KMS-11 (cell line): ENCODE measurements around the gene LZIC.
"Not testable (repeated sequence)": the region's sequence is repeated elsewhere in the genome, so short reads cannot be mapped to it uniquely, and the experiment has no call there.

ENCODE experiments used
- H2AFZ ChIP-seq: fragments of 200-600 bp; sonication (generic); 2 replicates; pipeline ENCODE4 v1.6.1; 2016; ENCODE audit warnings: antibody characterized with exemption, mixed run types, low read depth
- H3K27ac ChIP-seq: fragments of 200-600 bp; sonication (generic); 2 replicates; pipeline ENCODE4 v1.6.1; 2016; ENCODE audit warnings: mild to moderate bottlenecking, mixed run types
- H3K27me3 ChIP-seq: fragments of 200-600 bp; sonication (generic); 2 replicates; pipeline ENCODE4 v1.6.1; 2017; ENCODE audit warnings: mild to moderate bottlenecking, low read depth, mixed run types, moderate library complexity; ENCODE audit not compliant: insufficient read depth
- H3K36me3 ChIP-seq: fragments of 200-600 bp; sonication (generic); 2 replicates; pipeline ENCODE4 v1.6.1; 2017; ENCODE audit warnings: mild to moderate bottlenecking, mixed run types; ENCODE audit not compliant: insufficient read depth
- H3K4me1 ChIP-seq: fragments of 200-600 bp; sonication (generic); 2 replicates; pipeline ENCODE4 v1.6.1; 2016; ENCODE audit warnings: mild to moderate bottlenecking, low read depth, mixed run types; ENCODE audit not compliant: poor library complexity, severe bottlenecking
- H3K4me2 ChIP-seq: fragments of 200-600 bp; sonication (generic); 2 replicates; pipeline ENCODE4 v1.7.0; 2016; ENCODE audit warnings: mild to moderate bottlenecking, mixed run types
- H3K4me3 ChIP-seq: fragments of 200-600 bp; sonication (generic); IDR thresholded peaks from 2 replicates; pipeline ENCODE4 v1.6.1; 2017; ENCODE audit warnings: low read depth, low read length, mixed read lengths; ENCODE audit not compliant: insufficient read depth
- H3K79me2 ChIP-seq: fragments of 200-600 bp; sonication (generic); 2 replicates; pipeline ENCODE4 v1.6.1; 2016; ENCODE audit warnings: low read depth, mixed run types; ENCODE audit not compliant: insufficient read depth
- H3K9ac ChIP-seq: fragments of 200-600 bp; sonication (generic); 2 replicates; pipeline ENCODE4 v1.6.1; 2016; ENCODE audit warnings: mild to moderate bottlenecking, mixed run types
- H4K20me1 ChIP-seq: fragments of 200-600 bp; sonication (generic); 2 replicates; pipeline ENCODE4 v1.6.1; 2016; ENCODE audit warnings: mild to moderate bottlenecking, mixed run types; ENCODE audit not compliant: insufficient read depth
- CTCF ChIP-seq: fragments of 200-600 bp; sonication (generic); conservative IDR thresholded peaks from 2 replicates; pipeline ENCODE4 v1.6.1; 2017; ENCODE audit warnings: low read depth, mild to moderate bottlenecking, antibody characterized with exemption, low read length, moderate library complexity, mixed read lengths

Gene LZIC

GRCh38 chr1:9927259-9927658 is 15.9 kb downstream of the LZIC start:
- no peak overlapping the region for H3K9ac ChIP-seq
- H4K20me1 ChIP-seq: no peaks in the 10 kb centered on the region
- no peak overlapping the region for H3K27ac ChIP-seq
- no peak overlapping the region for H3K4me2 ChIP-seq
- no peak overlapping the region for H3K4me3 ChIP-seq
- no peaks in the 10 kb centered on the region for H3K4me1 ChIP-seq
- TF ChIP-seq CTCF: no peak
- no peaks in the 10 kb centered on the region for H3K79me2 ChIP-seq
- no peak overlapping the region for H2AFZ ChIP-seq
- H3K36me3 ChIP-seq: no peaks in the 10 kb centered on the region
- H3K27me3 ChIP-seq: no peaks in the 10 kb centered on the region

- no peaks in the 10 kb centered on the region for H3K4me1 ChIP-seq
- no peak for TF ChIP-seq CTCF
- H3K27ac ChIP-seq: no peak overlapping the region
- H3K9ac ChIP-seq: no peak overlapping the region
- H3K4me3 ChIP-seq: no peak overlapping the region
- H2AFZ ChIP-seq: no peak overlapping the region
- no peaks in the 10 kb centered on the region for H3K27me3 ChIP-seq
- no peaks in the 10 kb centered on the region for H4K20me1 ChIP-seq
- no peaks in the 10 kb centered on the region for H3K79me2 ChIP-seq
- H3K4me2 ChIP-seq: no peak overlapping the region
- H3K36me3 ChIP-seq: no peaks in the 10 kb centered on the region
These were observed 20.8 kb downstream of the LZIC start for GRCh38 chr1:9922342-9922741.

GRCh38 chr1:9920606-9921005 is 22.6 kb downstream of the LZIC start:
- no peak overlapping the region for H3K9ac ChIP-seq
- no peak overlapping the region for H2AFZ ChIP-seq
- H4K20me1 ChIP-seq: no peaks in the 10 kb centered on the region
- no peak overlapping the region for H3K4me3 ChIP-seq
- H3K27me3 ChIP-seq: no peaks in the 10 kb centered on the region
- TF ChIP-seq CTCF: no peak
- H3K4me2 ChIP-seq: no peak overlapping the region
- H3K4me1 ChIP-seq: no peaks in the 10 kb centered on the region
- H3K27ac ChIP-seq: no peak overlapping the region
- no peaks in the 10 kb centered on the region for H3K79me2 ChIP-seq
- H3K36me3 ChIP-seq: no peaks in the 10 kb centered on the region

GRCh38 chr1:9917901-9918300 is 25.3 kb downstream of the LZIC start:
- Histone ChIP-seq H4K20me1 (no peaks in the 10 kb centered on the region), H2AFZ (no peak overlapping the region), H3K4me3 (no peak overlapping the region), H3K4me2 (no peak overlapping the region), H3K27ac (no peak overlapping the region), H3K4me1 (no peaks in the 10 kb centered on the region), H3K9ac (no peak overlapping the region), H3K79me2 (no peaks in the 10 kb centered on the region), H3K27me3 (no peaks in the 10 kb centered on the region), H3K36me3 (no peaks in the 10 kb centered on the region)
- TF ChIP-seq CTCF: no peak

GRCh38 chr1:9917495-9917894 is 25.7 kb downstream of the LZIC start:
- H3K4me2 ChIP-seq, H3K27me3 ChIP-seq, H3K79me2 ChIP-seq, H3K4me1 ChIP-seq, H4K20me1 ChIP-seq, H3K9ac ChIP-seq, H2AFZ ChIP-seq, H3K36me3 ChIP-seq, H3K27ac ChIP-seq, H3K4me3 ChIP-seq: not testable (repeated sequence)
